HEK293 (cell line): ENCODE results near the gene TET2.

Experiments
- CTCF ChIA-PET: fragments of 350-600 bp; formaldehyde crosslinking; extraction: SDS; loops from one replicate; lab custom pipeline; 2021; ENCODE audit warnings: antibody characterized with exemption; lab: Yijun Ruan, JAX
- POLR2A ChIA-PET: fragments of 300-600 bp; formaldehyde crosslinking; extraction: SDS; loops from one replicate; lab custom pipeline; 2020; ENCODE audit warnings: antibody characterized with exemption, inconsistent platforms; lab: Yijun Ruan, JAX
- H3K27ac ChIP-seq: fragments of 200-500 bp; sonication (Bioruptor generic); 2 replicates; pipeline ENCODE4 v1.5.1; 2014; ENCODE audit warnings: low read depth, low read length, control low read depth, inconsistent platforms; ENCODE audit errors: extremely low read depth
- H3K36me3 ChIP-seq, 2 experiments: fragments of 200-500 bp in 1 of 2; sonication (Bioruptor generic) in 1 of 2; 1 replicate in 1 of 2; 2 replicates in 1 of 2; pipeline ENCODE4 v1.5.1; 2014 to 2017; ENCODE audit warnings: inconsistent platforms in 2 of 2, low read length in 2 of 2; ENCODE audit not compliant: control insufficient read depth in 2 of 2, insufficient read depth in 1 of 2
- H3K4me1 ChIP-seq: fragments of 200-500 bp; sonication (Bioruptor generic); 2 replicates; pipeline ENCODE4 v1.5.1; 2014; ENCODE audit warnings: mild to moderate bottlenecking, low read length, inconsistent platforms; ENCODE audit not compliant: control insufficient read depth, insufficient read depth
- H3K4me3 ChIP-seq: 2 replicates; pipeline ENCODE4 v1.5.1; 2011; ENCODE audit warnings: low read depth, mild to moderate bottlenecking, control low read depth, low read length, moderate library complexity
- H3K9me3 ChIP-seq: fragments of 200-500 bp; sonication (Bioruptor generic); 2 replicates; pipeline ENCODE4 v1.5.1; 2014; ENCODE audit warnings: low read depth, low read length, inconsistent platforms; ENCODE audit not compliant: control insufficient read depth, insufficient read depth
- MZF1 ChIP-seq: fragments of 450-650 bp; formaldehyde crosslinking; IDR thresholded peaks from 2 replicates; pipeline ENCODE4 v1.5.1; 2017; ENCODE audit warnings: missing biosample characterization, missing genetic modification characterization, borderline replicate concordance
- OVOL3 ChIP-seq: fragments of 450-650 bp; formaldehyde crosslinking; IDR thresholded peaks from 2 replicates; pipeline ENCODE4 v1.5.1; 2016; ENCODE audit warnings: missing biosample characterization, missing genetic modification characterization
- SP2 ChIP-seq: fragments of 450-650 bp; formaldehyde crosslinking; IDR thresholded peaks from 2 replicates; pipeline ENCODE4 v1.5.1; 2016; ENCODE audit warnings: missing biosample characterization, missing genetic modification characterization
- ZBTB1 ChIP-seq: fragments of 450-650 bp; formaldehyde crosslinking; IDR thresholded peaks from 2 replicates; pipeline ENCODE4 v1.5.1; 2016; ENCODE audit warnings: missing biosample characterization, missing genetic modification characterization
- ZBTB20 ChIP-seq: fragments of 450-650 bp; formaldehyde crosslinking; IDR thresholded peaks from 2 replicates; pipeline ENCODE4 v1.5.1; 2016; ENCODE audit warnings: missing biosample characterization, missing genetic modification characterization
- ZIC2 ChIP-seq: fragments of 450-650 bp; formaldehyde crosslinking; IDR thresholded peaks from 2 replicates; pipeline ENCODE4 v1.5.1; 2016; ENCODE audit warnings: missing biosample characterization, missing genetic modification characterization
- ZNF132 ChIP-seq: fragments of 450-650 bp; formaldehyde crosslinking; IDR thresholded peaks from 2 replicates; pipeline ENCODE4 v1.5.1; 2017; ENCODE audit warnings: missing biosample characterization, missing genetic modification characterization, borderline replicate concordance
- ZNF146 ChIP-seq: fragments of 450-650 bp; formaldehyde crosslinking; IDR thresholded peaks from 2 replicates; pipeline ENCODE4 v1.5.1; 2016; ENCODE audit warnings: missing biosample characterization, missing genetic modification characterization
- ZNF221 ChIP-seq: fragments of 450-650 bp; formaldehyde crosslinking; IDR thresholded peaks from 2 replicates; pipeline ENCODE4 v1.5.1; 2017; ENCODE audit warnings: missing biosample characterization, missing genetic modification characterization, borderline replicate concordance
- ZNF223 ChIP-seq: fragments of 450-650 bp; formaldehyde crosslinking; IDR thresholded peaks from 2 replicates; pipeline ENCODE4 v1.5.1; 2016; ENCODE audit warnings: missing biosample characterization, missing genetic modification characterization
- ZNF24 ChIP-seq: fragments of 450-650 bp; formaldehyde crosslinking; IDR thresholded peaks from 2 replicates; pipeline ENCODE4 v1.5.1; 2016; ENCODE audit warnings: missing biosample characterization, missing genetic modification characterization
- ZNF266 ChIP-seq: fragments of 450-650 bp; formaldehyde crosslinking; IDR thresholded peaks from 2 replicates; pipeline ENCODE4 v1.5.1; 2016; ENCODE audit warnings: missing biosample characterization, missing genetic modification characterization, low read depth
- ZNF404 ChIP-seq: fragments of 450-650 bp; formaldehyde crosslinking; IDR thresholded peaks from 2 replicates; pipeline ENCODE4 v1.5.1; 2017; ENCODE audit warnings: missing biosample characterization, missing genetic modification characterization
- ZNF48 ChIP-seq: fragments of 450-650 bp; formaldehyde crosslinking; IDR thresholded peaks from 2 replicates; pipeline ENCODE4 v1.5.1; 2016; ENCODE audit warnings: missing biosample characterization, missing genetic modification characterization
- ZNF747 ChIP-seq: fragments of 450-650 bp; formaldehyde crosslinking; IDR thresholded peaks from 2 replicates; pipeline ENCODE4 v1.5.1; 2016; ENCODE audit warnings: missing biosample characterization, missing genetic modification characterization
- ZNF76 ChIP-seq: fragments of 450-650 bp; formaldehyde crosslinking; IDR thresholded peaks from 2 replicates; pipeline ENCODE4; 2016; ENCODE audit warnings: low read depth, missing biosample characterization, missing genetic modification characterization, borderline replicate concordance
- ZSCAN30 ChIP-seq: fragments of 450-650 bp; IDR thresholded peaks from 2 replicates; pipeline ENCODE4 v1.5.1; 2018; ENCODE audit warnings: missing biosample characterization, mild to moderate bottlenecking, missing genetic modification characterization, moderate library complexity
- TF ChIP-seq, protein P1 (sequence below): fragments of 450-650 bp; formaldehyde crosslinking; IDR thresholded peaks from 2 replicates; pipeline ENCODE4 v1.5.1; 2016; ENCODE audit warnings: missing biosample characterization, missing genetic modification characterization
- TF ChIP-seq, protein P2 (sequence below): fragments of 450-650 bp; formaldehyde crosslinking; IDR thresholded peaks from 2 replicates; pipeline ENCODE4 v1.5.1; 2016; ENCODE audit warnings: missing biosample characterization, missing genetic modification characterization
- TF ChIP-seq, protein P3 (sequence below): fragments of 450-650 bp; formaldehyde crosslinking; IDR thresholded peaks from 2 replicates; pipeline ENCODE4 v1.5.1; 2016; ENCODE audit warnings: missing biosample characterization, missing genetic modification characterization
- TF ChIP-seq, protein P4 (sequence below): fragments of 450-650 bp; formaldehyde crosslinking; IDR thresholded peaks from 2 replicates; pipeline ENCODE4 v1.5.1; 2017; ENCODE audit warnings: missing biosample characterization, missing genetic modification characterization
- TF ChIP-seq, protein P5 (sequence below): fragments of 450-650 bp; formaldehyde crosslinking; conservative IDR thresholded peaks from 2 replicates; pipeline ENCODE4 v1.5.1; 2016; ENCODE audit warnings: low read depth, missing biosample characterization, missing genetic modification characterization

The TET2 gene

DNA sequence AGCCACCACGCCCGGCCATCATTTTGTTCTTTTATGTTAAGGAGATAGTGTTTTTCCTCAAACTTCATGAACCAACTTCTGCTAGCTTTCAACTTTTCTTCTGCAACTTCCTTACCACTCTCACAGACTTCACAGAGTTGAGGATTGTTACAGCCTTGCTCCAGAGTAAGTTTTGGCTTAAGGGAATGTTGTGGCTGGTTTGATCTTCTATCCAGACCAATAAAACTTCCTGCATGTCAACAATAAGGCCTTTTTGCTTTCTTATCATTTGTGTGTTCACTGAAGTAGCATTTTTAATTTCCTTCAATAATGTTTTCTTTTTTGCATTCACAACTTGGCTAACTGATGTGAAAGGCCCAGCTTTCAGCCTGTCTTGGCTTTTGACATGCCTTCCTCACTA, 12.7 kb upstream of the TET2 start (continued):
- no peak for TF ChIP-seq ZBTB1 (tag by site-specific recombination)
- no peak for TF ChIP-seq ZNF404 (tag by site-specific recombination)
- no peak for TF ChIP-seq ZBTB20 (tag by site-specific recombination)
- no peak for TF ChIP-seq ZNF48 (tag by site-specific recombination)
- TF ChIP-seq, protein P1, sequence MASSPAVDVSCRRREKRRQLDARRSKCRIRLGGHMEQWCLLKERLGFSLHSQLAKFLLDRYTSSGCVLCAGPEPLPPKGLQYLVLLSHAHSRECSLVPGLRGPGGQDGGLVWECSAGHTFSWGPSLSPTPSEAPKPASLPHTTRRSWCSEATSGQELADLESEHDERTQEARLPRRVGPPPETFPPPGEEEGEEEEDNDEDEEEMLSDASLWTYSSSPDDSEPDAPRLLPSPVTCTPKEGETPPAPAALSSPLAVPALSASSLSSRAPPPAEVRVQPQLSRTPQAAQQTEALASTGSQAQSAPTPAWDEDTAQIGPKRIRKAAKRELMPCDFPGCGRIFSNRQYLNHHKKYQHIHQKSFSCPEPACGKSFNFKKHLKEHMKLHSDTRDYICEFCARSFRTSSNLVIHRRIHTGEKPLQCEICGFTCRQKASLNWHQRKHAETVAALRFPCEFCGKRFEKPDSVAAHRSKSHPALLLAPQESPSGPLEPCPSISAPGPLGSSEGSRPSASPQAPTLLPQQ (tag by site-specific recombination) = no peak
- TF ChIP-seq, protein P2, sequence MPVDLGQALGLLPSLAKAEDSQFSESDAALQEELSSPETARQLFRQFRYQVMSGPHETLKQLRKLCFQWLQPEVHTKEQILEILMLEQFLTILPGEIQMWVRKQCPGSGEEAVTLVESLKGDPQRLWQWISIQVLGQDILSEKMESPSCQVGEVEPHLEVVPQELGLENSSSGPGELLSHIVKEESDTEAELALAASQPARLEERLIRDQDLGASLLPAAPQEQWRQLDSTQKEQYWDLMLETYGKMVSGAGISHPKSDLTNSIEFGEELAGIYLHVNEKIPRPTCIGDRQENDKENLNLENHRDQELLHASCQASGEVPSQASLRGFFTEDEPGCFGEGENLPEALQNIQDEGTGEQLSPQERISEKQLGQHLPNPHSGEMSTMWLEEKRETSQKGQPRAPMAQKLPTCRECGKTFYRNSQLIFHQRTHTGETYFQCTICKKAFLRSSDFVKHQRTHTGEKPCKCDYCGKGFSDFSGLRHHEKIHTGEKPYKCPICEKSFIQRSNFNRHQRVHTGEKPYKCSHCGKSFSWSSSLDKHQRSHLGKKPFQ (tag by site-specific recombination) = no peak
- TF ChIP-seq ZNF223 (tag by site-specific recombination) = no peak
- TF ChIP-seq ZNF76 (tag by site-specific recombination) = no peak
- no peak for TF ChIP-seq ZNF146 (tag by site-specific recombination)

DNA sequence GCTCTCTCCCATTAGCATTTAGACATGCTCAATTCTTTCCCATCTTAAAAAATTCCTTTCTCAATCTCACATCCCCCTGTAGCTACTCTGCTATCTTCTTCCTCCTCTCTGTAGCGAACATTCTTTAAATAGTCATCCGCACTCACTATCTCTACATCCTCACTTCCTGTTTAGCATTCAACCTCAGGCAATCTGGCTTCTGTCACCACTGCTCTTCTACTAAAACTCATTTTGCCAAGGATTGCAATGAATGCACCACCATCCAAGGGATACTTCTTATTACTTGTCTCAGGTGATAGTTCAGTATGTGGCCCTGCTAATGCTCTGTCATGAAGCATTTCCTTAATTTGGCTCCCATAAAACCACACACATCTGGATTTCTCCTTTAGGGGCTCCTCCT, 10.9 kb upstream of the TET2 start:
- Histone ChIP-seq H3K9me3 (no peaks in the 10 kb centered on the region), H3K4me3 (no peak overlapping the region), H3K4me1 (no peaks in the 10 kb centered on the region), H3K27ac (no peak overlapping the region), H3K36me3 (no peaks in the 10 kb centered on the region)
- TF ChIP-seq ZNF747 (tag by site-specific recombination) (no peak), ZIC2 (tag by site-specific recombination) (no peak)
- TF ChIP-seq, protein P3, sequence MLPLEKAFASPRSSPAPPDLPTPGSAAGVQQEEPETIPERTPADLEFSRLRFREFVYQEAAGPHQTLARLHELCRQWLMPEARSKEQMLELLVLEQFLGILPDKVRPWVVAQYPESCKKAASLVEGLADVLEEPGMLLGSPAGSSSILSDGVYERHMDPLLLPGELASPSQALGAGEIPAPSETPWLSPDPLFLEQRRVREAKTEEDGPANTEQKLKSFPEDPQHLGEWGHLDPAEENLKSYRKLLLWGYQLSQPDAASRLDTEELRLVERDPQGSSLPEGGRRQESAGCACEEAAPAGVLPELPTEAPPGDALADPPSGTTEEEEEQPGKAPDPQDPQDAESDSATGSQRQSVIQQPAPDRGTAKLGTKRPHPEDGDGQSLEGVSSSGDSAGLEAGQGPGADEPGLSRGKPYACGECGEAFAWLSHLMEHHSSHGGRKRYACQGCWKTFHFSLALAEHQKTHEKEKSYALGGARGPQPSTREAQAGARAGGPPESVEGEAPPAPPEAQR (tag by site-specific recombination) = no peak
- ChIA-PET POLR2A (no interaction called here), CTCF (no interaction called here)

DNA sequence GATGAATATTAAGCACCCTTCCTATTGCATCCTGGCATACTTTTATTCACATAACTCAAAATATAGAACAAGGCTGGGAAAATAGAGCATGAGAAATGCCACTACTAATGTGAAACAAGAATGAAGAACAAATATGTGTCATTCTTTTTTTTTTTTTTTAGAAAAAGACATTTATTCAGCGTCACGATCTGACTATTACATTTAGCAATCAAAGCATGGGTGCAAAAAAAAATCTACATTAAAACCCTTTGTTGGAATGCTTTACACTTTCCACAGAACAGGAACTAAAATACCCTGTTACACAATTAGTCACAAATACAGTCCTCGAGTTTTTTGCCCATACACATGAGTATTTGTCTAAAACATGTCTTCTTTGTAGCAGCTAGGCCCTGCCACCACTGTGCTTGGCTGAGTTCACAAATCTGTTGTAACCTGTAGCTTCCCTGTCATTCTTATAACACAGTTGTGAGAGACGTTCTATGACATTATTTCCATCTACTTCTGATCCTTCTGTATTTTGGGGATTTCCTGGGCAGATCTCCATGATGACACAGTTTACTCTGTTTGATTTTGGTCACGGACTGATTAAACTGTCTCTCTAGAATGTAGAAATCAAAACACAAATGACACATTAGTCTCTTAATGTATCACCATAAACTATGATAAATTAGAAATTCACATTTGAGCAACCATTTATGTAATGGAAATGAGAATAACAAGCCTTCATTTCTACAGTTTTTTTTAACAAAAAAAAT, 9.4 kb upstream of the TET2 start:
- Histone ChIP-seq H3K9me3 (no peaks in the 10 kb centered on the region), H3K4me3 (no peak overlapping the region), H3K4me1 (no peaks in the 10 kb centered on the region), H3K36me3 (no peaks in the 10 kb centered on the region), H3K27ac (no peak overlapping the region)
- ChIA-PET POLR2A (interaction anchor here (0.7 kb wide), 1 partner anchor 100 kb away, joined by 5 read pairs; no protein-coding TSS in a partner anchor), CTCF (interaction anchor here (1.0 kb wide), 1 partner anchor 333 kb away, joined by 3 read pairs; no protein-coding TSS in a partner anchor)
- no peak for TF ChIP-seq SP2 (tag by site-specific recombination)
- TF ChIP-seq ZNF24 = no peak
- TF ChIP-seq ZNF132 (tag by site-specific recombination) = no peak
- no peak for TF ChIP-seq ZSCAN30 (tag by site-specific recombination)
- TF ChIP-seq OVOL3 (tag by site-specific recombination) = no peak
- TF ChIP-seq, protein P4, sequence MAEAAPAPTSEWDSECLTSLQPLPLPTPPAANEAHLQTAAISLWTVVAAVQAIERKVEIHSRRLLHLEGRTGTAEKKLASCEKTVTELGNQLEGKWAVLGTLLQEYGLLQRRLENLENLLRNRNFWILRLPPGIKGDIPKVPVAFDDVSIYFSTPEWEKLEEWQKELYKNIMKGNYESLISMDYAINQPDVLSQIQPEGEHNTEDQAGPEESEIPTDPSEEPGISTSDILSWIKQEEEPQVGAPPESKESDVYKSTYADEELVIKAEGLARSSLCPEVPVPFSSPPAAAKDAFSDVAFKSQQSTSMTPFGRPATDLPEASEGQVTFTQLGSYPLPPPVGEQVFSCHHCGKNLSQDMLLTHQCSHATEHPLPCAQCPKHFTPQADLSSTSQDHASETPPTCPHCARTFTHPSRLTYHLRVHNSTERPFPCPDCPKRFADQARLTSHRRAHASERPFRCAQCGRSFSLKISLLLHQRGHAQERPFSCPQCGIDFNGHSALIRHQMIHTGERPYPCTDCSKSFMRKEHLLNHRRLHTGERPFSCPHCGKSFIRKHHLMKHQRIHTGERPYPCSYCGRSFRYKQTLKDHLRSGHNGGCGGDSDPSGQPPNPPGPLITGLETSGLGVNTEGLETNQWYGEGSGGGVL (tag by site-specific recombination) = no peak
- no peak for TF ChIP-seq ZNF221
- TF ChIP-seq, protein P5, sequence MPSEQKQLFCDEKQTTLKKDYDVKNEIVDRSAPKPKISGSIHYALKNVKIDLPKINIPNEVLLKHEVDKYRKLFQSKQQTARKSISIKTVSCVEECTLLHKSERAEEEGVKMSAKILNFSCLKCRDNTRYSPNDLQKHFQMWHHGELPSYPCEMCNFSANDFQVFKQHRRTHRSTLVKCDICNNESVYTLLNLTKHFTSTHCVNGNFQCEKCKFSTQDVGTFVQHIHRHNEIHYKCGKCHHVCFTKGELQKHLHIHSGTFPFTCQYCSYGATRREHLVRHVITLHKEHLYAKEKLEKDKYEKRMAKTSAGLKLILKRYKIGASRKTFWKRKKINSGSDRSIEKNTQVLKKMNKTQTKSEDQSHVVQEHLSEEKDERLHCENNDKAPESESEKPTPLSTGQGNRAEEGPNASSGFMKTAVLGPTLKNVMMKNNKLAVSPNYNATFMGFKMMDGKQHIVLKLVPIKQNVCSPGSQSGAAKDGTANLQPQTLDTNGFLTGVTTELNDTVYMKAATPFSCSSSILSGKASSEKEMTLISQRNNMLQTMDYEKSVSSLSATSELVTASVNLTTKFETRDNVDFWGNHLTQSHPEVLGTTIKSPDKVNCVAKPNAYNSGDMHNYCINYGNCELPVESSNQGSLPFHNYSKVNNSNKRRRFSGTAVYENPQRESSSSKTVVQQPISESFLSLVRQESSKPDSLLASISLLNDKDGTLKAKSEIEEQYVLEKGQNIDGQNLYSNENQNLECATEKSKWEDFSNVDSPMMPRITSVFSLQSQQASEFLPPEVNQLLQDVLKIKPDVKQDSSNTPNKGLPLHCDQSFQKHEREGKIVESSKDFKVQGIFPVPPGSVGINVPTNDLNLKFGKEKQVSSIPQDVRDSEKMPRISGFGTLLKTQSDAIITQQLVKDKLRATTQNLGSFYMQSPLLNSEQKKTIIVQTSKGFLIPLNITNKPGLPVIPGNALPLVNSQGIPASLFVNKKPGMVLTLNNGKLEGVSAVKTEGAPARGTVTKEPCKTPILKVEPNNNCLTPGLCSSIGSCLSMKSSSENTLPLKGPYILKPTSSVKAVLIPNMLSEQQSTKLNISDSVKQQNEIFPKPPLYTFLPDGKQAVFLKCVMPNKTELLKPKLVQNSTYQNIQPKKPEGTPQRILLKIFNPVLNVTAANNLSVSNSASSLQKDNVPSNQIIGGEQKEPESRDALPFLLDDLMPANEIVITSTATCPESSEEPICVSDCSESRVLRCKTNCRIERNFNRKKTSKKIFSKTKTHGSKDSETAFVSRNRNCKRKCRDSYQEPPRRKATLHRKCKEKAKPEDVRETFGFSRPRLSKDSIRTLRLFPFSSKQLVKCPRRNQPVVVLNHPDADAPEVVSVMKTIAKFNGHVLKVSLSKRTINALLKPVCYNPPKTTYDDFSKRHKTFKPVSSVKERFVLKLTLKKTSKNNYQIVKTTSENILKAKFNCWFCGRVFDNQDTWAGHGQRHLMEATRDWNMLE (tag by site-specific recombination) = no peak
- no peak for TF ChIP-seq MZF1 (tag by site-specific recombination)
- no peak for TF ChIP-seq ZNF266 (tag by site-specific recombination)
